GM18858 (cell line): Measurements from ENCODE around the gene TNS1.

Experiments
- ATAC-seq: cut with Tn5 transposase; IDR thresholded peaks from one replicate; pipeline ENCODE4 v1.9.1; 2021; ENCODE audit not compliant: unreplicated experiment

Gene TNS1

DNA sequence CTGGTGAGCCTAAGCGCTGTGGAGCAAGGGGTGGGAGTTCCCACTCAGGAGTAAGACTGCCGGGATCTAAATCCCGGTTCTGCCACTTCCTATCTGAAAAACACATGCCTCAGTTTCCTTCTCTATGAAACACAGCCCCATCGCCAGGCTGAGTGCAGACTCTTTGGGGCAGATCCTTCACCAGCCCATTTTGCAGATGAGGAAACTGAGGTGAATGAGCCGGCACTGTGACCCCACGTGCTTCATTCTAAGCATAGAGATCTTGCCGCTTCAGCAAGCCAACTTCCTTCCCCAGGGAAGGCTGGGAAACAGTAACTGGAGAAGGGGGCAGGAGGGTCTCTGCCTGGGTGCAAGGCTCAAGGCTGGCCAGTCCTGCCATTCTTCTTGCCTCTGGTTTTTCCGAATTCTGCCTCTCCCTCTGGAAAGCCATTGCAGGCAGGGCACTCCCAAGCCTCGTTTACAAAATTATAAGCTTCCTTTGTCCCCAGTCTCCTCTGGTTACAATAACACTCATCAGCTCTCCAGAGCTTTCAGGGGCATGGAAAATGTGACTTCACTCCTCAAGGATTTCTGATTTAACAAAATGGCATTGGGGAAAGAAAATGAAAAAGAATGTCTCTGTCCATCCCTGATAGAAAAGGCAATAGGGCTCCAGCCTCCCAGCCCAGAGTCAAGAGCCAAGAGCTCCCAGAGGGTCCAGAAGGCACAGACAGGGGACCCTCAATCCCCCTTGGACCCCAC is 249.2 kb downstream of the TNS1 start:
- no peak for ATAC-seq

GRCh38 chr2:217752714-217753459 is 249.9 kb downstream of the TNS1 start:
- no peak for ATAC-seq

DNA sequence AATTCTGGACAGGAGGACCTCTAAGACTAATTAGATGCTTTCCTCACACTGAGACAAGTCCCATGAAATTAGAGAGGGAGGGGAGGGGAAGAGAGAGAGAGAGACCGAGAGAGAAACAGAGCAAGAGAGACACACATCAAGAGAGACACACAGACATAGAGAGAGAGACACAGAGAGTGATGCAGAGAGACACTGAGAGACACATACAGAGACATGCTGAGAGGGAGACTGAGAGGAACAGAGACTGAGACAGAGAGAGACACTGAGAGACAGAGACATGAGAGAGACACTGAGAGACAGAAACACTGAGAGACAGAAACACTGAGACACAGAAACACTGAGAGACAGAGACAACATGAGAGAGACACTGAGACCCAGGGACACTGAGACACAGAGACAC is 250.8 kb downstream of the TNS1 start:
- ATAC-seq, result no peak

DNA sequence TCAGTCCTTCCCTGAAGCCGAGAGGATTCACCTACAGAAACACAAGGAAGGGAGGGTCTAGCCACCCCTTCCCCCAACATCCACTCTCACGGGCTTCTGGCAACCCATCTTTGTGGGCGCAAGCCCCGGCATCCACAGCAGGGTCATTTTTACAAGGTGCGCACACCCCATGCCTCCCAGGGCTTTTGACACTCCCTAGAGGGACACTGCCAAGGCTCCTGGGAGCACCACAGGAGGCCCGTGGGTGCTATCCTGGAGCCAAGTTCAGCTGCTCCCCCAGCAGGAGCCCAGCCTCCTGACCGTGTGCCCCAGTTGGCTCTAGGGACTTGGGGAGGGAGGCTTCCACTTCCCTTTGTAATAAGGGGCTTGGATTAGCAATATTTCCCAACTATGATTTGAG is 251.6 kb downstream of the TNS1 start:
- no peak for ATAC-seq
